Suppressor macrophage treated with lipopolysaccharide for 4 hours (primary cell): ENCODE results near the gene GATD1.
"Not testable (repeated sequence)": the region's sequence is repeated elsewhere in the genome, so short reads cannot be mapped to it uniquely, and the experiment has no call there.

ENCODE experiments used
- DNase-seq: peaks from one replicate; pipeline ENCODE4 v3.0.0-alpha.2; 2020

The GATD1 gene

DNA sequence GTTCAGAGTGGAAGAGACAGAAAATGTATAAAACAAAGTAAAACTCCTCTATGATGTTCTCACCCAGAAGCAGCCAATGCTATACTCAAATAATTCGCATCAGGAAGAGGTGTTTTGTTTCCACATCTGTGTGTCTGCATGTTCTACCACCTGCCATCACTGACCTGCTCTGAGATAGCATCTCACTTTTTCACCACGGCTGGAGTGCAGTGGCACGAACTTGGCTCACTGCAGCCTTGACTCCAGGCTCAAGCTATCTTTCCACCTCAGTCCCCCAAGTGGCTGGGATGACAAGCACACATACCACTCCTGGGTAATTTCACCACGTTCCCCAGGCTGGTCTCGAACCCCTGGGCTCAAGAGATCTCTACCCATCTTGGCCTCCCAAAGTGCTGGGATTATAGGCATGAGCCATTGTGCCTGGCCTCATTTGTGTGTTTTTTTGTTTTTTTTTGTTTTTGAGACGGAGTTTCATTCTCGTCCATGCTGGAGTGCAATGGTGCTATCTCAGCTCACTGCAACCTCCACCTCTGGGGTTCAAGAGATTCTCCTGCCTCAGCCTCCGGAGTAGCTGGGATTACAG lies 15.7 kb downstream of the GATD1 start:
- no peak for DNase-seq

- no peak for DNase-seq
These were observed 17.1 kb downstream of the GATD1 start for GRCh38 chr11:760236-760635.

DNA sequence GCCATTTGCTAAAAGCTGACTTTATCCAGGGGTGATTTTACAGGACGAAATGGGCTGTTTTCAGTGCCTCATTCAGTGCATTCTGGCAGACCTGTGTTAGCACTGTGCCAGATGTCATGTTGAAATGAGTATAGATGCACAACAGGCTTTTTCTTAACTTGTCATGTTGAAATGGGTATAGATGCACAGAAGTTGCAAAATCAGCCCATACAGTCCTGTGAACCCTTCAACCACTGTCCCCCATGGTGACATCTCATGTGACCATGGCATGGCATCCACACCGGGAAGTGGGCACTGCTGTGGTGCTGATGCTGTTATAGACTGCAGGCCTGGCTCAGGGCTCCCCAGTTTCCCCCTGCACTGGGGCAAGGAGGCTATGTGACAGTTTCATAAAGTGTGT lies 27.6 kb downstream of the GATD1 start:
- peak; percentile 66 for DNase-seq

DNA sequence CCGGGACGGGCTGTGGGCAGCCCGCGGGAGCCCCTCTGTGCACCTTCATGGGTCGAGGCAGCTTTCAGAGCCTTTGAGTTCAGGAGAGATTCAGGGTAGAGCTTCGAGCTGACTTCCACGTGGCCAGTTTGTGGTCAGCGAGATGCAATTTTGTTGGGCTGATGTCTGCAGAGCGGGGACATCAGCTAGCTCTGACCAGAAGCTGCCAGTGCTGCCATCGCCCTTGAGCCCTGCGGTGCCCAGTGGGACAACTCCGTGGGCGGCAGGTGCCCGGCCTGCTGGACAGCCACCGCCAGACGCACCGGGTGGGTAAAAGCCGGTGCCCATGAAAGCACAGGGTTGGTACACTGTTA lies 29.3 kb downstream of the GATD1 start:
- DNase-seq = peak; percentile 48

DNA sequence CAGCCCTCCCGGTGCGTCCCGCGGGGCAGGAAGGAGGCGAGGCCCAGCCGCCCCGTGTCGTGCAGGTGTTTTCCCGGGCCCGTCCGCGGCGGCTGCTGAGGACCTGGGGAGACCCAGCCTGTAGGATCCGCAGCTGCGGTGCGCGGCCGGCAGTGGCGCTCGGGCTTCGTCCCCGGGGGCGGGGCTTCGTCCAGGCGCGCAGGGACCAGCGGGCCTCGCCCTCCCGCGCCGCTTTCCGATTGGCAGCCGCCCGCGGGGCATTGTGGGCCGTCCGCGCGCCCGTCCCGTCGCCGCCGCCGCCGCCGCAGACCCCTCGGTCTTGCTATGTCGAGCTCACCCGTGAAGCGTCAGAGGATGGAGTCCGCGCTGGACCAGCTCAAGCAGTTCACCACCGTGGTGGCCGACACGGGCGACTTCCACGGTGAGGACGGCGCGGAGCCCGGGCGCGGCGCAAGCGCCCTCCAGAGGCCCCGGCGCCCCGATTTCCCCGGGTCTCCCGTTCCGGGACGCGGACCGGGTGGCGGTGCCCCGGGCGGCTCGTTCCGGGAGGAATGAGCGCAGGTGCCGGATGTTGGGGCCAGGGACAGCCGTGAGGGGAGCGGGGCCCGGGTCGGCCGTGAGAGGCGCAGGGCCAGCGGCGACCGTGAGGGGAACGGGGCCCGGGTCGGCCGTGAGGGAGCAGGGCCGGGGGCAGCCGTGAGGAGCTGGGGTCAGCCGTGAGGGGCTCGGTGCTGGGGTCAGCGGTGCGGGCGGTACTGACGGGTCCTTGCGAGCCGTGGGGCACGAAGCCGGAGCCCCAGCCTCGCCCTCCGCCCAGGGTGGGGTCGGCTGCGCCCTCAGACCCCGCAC lies 29.9 kb downstream of the GATD1 start, which contains the start of gene TALDO1:
Gene TALDO1 (plus strand): TSS at position 307 of the 849 bp plus-strand sequence. CDS start 18 bp downstream, at position 325.
- peak; percentile 96 for DNase-seq

DNA sequence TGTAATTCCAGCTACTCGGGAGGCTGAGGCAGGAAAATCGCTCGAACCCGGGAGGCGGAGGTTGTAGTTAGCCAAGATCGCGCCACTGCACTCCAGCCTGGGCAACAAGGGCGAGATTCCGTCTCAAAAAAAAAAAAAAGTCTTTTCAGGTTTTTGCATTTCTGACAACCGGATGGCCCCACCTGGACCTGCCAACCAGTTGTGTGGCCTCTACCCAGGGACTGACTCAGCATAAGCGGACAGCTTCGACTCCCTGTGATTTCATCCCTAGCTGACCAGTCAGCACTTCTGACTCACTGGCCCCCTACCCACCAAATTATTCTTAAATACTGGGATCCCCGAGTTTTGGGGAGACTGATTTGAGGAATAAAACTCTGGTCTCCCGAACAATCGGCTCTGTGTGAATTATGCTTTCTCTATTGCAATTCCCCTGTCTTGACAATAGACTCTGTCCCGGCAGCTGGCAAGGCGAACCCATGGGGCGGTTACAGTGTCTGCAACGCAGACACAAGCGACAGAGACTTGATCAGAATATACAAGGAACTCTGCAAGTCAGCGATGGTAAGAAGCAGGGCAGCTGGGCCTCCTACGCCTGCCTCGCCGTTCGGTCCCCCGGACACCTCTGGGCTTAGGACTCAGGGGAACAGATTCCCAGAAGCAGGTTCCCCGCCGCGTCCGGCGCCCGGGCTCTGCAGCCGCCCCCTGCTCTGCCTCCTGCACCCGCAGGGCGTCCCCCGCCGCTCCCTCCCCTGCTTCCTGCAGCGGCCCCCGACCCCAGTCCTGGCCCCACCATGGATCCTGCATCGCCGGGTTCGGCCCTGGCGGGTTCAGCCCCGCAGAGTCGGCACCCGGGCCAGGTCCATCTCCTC lies 30.8 kb downstream of the GATD1 start:
- DNase-seq = peak; percentile 24

DNA sequence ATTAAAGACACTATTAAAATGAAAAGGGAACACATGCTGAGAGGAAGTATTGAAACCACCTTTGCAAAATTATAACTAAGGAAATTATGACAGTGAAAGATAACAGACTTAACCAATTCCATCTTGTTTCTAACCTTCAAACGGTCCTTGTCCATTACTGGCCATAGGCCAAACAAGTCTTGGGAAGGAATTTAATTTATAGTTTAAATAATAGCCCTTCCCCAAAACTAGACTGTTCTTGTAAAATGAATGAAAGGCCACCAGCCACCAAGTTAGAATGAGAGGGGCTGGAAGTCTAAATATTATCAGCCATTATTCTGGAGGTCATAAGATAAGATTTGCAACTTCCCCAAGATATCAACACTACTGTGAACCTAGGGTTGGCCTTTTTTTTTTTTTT lies 31.9 kb downstream of the GATD1 start:
- DNase-seq = no peak

GRCh38 chr11:742571-743201 lies 34.6 kb downstream of the GATD1 start:
- no peak for DNase-seq

- no peak for DNase-seq
These were observed 35.1 kb downstream of the GATD1 start for GRCh38 chr11:742156-742546.

DNA sequence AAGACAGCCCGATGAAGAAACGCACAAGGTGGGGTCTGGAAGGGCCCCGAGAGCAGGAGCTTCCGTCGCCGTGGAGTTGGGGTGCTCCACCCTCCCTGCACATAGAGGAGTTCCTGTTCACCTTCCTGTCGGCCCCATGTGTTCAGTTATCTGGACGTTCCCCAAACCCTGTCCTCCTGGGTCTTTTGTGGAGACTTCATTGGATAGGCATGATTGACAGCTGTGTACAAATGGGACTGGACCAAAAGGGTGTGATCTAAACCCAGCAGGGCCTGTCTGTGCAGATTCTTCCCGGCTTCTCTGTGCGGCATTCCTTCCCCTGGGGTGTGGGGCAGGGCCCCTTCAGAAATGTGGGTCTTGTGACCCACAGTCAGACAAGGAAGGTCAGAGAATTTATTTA lies 39.4 kb downstream of the GATD1 start:
- DNase-seq = not testable (repeated sequence)

DNA sequence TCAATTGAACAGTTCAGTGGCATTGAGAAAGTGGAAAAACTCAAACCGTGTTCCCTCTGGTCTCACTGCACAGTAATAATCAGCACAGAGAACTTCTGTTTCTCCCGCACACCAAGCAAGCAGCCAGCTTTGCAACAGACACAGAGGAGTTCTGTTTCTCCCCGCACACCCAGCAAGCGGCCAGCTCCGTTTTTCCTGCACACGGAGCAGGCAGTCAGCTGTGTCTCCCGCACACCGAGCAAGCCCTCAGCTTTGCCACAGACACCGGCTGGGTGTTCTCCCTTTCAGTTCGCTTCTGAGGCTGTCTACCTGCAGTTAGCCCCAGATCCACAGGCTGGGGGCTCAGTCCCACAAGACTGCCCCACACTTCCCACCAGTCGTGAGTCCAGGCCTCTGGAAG lies 39.9 kb downstream of the GATD1 start:
- no peak for DNase-seq

- not testable (repeated sequence) for DNase-seq
These were observed 42.7 kb downstream of the GATD1 start for GRCh38 chr11:734541-734940.

DNA sequence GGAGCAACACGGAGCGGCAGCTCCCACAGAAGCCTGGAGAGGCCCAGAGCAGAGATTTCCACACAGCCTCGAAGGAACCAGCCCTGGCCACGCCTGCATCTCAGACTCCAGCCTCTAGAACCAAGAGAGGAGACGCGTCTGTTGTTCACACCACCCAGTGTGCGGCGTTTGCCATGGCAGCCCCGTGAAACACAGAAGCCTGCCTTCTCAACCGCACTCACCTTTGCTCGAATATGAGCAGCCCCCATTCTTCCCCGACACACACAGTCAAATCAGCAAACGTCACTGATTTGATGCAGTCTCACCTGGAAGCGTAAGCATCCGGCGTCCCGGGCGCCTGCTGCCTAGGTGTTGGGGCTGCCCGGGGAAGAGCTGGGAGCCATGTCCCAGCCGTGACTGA lies 44.2 kb downstream of the GATD1 start:
- DNase-seq = no peak

- DNase-seq = no peak
These were observed 47.7 kb downstream of the GATD1 start for GRCh38 chr11:729492-730074.

GRCh38 chr11:728901-729491 lies 48.3 kb downstream of the GATD1 start:
- no peak for DNase-seq

GRCh38 chr11:727859-728748 lies 49.2 kb downstream of the GATD1 start:
- peak; percentile 76 for DNase-seq

DNA sequence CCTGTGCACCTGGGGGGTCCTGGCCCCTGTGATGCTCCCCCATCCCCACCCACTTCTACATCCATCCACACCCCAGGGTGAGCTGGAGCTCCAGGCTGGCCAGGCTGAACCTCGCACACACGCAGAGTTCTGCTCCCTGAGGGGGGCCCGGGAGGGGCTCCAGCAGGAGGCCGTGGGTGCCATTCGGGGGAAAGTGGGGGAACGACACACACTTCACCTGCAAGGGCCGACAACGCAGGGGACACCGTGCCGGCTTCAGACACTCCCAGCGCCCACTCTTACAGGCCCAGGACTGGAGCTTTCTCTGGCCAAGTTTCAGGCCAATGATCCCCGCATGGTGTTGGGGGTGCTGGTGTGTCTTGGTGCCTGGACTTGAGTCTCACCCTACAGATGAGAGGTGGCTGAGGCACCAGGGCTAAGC lies 50.0 kb downstream of the GATD1 start:
- DNase-seq = no peak

- DNase-seq = peak; percentile 46
These were observed 50.7 kb downstream of the GATD1 start for GRCh38 chr11:726278-727220.

- DNase-seq = no peak
These were observed 51.6 kb downstream of the GATD1 start for GRCh38 chr11:725624-726202.
